Activated CD4-positive, alpha-beta T cell treated with anti-CD3 and anti-CD28 coated beads for 24 hours (primary cell): ENCODE measurements around the gene ADARB2.

Source experiments
- DNase-seq, 2 donors: peaks; one replicate each; pipeline ENCODE4 v3.0.0-alpha.2; 2020; ENCODE audit warnings: low read depth in 2 of 2

Gene ADARB2

DNA sequence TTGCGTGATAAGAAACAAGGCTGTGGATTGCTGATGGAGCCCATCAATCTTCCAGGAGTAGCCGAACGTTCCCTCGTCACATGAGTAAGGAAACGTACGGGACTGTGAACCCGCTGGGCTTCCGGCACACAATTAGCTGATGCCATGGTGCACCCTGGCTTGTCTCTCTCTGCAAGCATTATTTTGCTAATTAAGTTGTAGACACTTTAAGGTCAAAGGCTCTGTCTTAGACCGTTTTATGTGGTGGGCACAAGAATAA lies 50.9 kb downstream of the ADARB2 start:
- no peak for DNase-seq

DNA sequence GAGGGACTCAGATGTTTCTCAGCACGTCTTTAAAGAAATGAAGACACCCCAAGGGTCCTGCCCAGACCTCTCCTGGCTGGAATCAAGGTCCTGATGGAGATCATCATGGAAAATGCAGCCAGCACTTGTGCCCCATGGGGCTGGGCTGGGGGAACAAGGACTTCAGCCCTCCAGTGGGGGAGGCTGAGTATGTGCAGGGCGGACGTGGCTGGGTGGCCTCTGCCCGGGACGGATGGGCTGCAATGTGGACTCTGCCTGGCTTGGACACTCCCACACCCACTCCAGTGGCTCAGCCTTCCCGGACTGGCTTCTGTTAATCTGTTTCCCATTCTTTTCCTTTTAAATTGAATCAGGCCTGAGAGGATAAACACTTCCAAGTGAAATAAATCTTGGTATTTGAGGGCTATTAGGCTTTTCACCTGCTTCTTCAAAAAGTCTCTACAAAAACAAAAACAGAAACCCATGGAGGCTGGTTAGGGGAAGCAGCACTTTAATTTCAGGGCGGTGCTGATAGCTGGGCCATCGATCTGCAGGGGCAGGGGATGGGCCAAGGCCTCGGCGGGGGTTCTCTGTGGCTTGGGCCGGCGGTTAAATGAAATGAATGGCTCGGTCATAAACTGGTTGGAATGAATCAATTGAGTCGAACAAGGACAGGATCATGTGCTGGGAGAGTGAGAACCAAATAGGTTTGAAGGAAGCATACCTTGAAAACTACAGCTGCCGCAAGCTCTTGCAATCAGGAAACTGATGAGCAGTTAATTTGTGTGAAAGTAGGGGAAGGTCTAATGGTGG lies 51.4 kb downstream of the ADARB2 start:
- DNase-seq: no peak

DNA sequence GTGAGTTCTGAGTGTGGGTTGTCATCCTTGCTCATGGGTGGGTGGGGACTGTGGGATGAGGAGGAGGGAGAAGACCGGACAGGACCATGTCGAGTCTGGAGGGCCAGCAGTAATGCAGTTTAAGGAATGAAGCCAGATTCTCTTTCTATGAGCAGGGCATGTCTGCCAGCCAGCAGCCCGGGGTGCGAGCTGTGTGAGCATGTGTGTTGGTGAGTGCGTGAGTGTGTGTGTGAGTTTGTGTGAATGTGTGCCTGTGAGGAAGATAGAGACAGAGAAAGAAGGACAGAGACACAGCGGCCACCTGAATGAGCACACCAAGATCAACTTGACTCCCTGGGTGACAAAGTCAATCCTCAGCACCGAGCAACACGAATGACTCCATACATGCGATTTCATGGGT lies 52.3 kb downstream of the ADARB2 start:
- DNase-seq: no peak

DNA sequence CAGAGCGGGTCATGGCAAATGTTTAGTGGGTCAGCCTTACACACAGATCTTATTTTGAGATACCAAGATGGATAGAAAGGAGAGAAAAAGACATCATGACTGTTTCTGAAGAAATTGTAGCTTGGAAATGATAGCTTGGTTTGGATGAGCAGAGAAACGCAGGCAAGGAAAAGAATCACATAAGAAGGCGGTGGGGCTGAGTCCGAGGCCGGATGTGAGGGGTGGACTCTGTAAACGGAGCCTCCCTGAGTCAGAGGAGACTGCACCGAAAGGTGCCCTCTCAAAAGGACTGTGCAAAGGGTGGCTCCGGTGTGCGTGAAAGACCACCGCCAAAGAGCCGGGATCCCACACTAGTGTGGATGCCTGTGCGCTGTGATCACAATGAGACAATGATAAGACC lies 53.7 kb downstream of the ADARB2 start:
- DNase-seq: no peak

DNA sequence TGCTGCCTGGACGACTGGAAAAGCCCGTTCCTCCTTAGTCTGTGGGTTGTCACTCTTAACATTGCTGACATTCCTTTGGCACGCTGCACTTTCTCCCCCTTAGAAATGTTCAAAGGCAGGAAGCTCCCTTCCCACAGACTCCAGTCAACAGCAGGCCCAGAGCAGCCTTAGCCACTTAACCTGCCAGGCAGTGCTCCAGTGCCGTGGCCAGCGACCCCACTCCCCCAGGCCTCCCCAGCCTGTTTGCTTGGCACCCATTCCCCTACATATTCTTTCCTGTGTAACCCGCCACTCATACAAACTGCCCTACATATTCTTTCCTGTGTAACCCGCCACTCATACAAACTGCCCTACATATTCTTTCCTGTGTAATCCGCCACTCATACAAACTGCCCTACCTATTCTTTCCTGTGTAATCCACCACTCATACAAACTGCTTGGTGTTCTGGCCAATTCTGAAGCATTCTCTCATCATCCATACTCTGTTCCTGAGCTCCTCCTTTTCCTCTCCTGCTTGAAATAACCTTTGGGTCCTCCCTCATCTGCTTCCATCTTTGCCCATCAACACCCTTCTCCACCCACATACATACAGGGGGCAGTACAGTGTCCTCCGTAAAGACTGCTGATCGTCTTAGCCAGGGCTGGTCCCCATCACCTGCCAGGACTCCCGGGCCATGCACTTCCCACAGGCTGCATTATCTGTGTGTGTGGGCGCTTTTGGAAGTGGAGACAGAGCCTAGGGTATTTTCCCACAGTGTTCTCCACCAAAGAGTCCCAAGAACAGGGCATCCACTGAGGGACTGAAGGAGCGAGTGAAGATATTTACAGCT lies 57.3 kb downstream of the ADARB2 start:
- DNase-seq: no peak

DNA sequence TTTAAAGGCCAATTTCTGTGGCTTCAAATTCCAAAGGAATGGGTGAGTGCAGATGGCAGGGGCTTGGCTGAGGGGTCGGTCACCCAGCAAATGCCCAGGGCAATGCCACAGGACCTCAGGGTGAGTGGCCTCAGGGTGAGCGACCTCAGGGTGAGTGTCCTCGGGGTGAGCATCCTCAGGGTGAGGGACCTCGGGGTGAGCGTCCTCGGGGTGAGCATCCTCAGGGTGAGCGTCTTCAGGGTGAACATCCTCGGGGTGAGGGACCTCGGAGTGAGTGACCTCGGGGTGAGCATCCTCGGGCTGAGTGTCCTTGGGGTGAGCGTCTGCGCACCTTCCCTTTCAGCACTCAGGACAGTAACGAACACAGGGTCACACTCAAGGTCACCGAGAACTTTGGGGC lies 59.2 kb downstream of the ADARB2 start:
- DNase-seq: no peak

DNA sequence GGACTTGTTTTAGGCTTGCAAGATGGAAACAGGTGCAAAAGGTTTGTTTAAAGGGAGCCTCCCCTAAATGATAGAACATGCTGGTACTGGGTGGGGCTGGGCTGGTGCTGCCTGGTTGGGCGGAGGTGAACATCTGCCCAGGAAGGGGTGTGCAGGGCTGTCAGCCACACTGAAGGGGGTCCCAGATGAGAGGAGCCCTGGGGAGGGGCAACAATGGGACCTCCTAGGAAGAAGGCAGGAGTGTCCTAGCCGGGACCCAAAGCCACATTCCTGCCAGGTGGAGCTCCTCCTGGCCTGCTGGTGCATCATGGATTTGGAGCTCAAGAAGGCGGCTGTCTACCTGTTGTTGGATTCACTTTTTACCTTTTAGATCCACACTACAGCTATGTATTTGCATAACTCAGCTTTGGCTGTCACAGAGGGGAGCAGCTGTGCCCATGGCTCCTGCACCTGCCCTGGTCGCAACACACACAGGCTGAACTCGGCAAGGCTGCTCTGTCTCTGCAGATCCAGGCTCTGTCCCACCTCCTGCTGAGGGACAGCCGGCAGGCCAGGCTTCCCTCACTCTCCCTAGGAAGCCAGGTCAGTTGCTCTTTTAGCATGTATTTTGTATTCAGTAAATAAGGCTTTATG lies 59.9 kb downstream of the ADARB2 start:
- DNase-seq: no peak

DNA sequence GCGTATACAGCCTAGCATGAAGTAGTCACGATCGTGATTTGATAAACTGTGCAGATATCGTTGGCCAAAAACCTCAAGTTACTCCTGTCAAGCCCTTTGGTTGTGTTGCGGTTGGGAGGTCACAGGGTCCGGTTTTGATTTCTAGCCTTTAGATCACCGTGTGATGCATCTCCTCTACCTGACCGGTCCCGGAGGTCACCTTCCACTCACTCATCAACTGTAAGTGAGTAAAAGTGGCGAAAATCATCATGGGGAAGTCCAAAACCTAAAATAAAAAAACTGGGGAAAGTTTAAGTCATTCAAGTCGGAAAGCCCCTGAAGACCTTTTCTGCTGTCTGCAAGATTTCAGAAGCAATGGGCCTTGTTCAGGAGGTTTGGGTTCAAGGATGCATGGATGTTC lies 62.8 kb downstream of the ADARB2 start:
- DNase-seq: no peak

DNA sequence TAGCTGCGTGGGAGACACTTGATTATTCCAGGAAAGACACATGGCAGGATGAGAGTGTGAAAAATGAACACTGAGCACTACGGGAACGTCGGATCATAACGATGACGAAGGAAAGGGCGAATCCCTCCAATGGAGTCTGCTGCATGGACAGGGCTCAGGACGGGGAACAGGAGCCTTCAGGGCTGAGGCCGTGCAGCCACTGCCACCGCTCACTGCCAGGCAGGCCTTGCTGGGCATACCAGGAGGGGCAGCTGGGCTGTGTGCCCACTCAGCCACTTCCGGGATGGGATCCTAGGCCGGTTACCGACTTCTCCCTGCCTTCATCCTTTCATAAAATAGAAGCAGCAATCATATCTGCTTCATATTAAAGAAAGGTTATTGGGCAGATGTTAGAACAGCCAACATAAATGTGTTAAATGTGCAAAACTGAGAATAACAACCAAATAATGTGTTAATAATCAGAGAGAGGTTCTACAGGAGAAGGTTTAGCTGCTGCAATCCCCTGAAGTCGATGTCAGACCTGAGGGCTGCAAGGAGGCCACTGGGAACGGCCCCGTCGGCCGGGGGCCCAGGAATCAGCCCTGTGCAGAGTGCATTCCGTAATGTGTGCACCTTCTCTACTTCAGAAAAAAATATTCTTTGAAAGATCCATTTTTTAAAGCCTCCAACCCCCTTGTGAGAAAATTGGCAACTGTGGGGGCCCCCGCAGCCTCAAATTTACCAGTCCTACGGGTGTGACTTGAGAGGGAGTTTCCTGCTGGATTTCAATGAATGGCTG lies 63.6 kb downstream of the ADARB2 start:
- DNase-seq: no peak

DNA sequence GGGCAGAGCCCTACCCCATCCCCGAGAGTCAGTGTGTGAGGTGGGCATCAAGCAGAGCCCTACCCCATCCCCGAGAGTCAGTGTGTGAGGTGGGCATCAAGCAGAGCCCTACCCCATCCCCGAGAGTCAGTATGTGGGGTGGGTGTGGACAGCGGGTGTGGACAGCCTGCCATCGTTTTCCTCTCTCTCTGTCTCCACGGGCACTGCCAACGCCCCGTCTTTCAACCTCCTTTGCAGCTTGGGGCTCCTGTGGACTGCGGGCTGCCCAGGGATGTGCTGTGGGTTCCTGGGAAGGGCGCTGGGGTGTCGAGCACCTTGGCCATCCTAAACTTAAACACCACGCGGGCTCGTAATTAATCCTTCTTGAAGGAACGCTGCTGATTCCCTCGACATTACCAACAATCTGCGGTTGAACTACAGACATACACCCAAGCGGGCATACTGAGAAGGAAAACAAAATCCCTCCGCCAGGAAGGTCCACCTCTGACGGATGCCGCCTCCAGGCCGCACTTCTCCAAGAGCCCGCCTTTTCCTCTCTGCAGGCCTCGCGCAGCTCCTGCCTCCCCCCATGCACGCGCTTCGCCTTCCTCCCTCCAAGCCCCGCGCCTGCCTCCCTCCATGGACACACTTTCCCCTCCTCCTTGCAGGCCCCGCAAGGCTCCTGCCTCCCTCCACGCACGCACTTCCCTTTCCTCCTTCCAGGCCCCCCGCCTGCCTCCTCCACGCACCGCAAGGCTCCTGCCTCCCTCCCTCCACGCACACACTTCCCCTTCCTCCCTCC lies 65.1 kb downstream of the ADARB2 start:
- DNase-seq: no peak

DNA sequence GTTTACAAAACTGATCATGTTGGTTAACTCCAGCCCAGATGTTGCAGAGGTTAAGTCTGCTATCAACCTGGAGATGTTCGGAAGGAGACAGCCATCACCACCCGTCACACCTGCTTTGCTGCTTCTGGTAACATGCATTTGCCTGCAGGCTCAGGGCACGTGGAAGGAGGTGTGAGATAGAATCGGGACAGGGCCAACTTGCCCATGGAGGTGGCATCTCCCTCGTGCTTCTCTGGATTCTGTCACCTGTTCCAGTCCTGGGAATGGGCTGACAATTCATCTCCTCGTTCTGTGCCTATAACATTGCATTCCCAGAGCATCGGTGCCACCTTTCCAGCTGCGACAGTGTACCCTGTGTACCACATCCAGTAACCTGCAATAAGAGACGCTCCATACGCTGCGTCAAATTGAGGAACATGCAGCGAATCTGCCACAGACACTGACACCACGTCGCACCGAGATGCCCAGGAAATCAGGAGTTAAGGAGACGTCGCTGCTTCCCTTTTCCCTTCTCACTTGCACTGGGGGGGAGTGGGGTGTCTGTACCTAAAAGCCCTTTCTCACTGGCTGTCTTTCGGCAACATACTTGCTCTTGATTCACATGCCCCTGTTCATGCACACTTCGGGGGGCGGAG lies 65.8 kb downstream of the ADARB2 start:
- no peak for DNase-seq

DNA sequence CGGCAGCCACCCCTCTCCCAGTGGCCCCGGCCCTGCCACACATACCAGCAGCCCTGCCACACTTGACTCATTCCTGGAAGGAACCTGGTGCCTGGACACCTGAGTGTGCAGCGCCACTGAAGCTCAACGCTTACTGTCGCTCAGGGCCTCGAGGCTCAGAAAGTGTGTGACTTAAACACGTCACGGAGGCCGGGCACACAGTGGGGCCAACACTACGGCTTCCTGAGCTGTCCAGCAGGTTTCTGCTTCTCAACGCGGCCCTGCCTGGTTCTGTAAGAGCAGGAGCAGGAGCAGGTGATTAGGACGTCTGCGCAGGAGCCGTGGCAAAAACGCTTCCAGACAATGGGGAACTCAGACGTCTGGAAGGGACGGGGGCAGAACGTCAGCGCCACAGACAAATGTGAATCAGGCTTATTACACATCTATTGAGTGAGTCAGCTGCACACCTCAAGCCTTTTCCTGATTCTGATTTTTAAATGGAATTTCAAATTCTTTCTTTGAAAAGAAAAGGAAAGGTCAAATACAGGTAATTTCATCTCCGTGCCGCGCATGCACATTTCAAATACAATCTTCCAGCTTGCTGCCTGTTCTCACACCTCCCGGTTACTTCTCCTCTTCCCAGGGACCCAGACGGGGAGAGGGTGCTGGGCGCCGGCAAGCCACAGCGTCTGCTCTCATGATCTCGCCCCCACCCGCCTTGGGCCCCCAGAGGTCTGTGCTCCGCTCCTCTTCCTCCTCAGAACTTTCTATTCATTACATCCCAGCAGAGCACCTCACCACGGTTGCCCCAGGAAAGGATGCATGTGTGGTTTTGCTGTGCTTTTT lies 66.6 kb downstream of the ADARB2 start:
- no peak for DNase-seq

DNA sequence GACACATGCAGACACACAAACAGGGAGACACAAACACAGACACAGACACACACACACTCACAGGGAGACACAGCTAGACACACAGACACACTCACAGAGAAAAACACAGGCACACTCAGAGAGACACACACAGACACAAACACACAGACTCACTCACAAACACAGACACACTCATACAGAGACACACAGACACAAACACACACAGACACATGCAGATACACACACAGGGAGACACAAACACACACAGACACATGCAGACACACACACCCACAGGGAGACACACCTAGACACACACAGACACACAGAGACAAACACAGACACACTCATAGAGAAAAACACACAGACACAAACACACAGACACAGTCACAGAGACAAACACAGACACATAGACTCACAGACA lies 67.9 kb downstream of the ADARB2 start:
- DNase-seq: no peak

DNA sequence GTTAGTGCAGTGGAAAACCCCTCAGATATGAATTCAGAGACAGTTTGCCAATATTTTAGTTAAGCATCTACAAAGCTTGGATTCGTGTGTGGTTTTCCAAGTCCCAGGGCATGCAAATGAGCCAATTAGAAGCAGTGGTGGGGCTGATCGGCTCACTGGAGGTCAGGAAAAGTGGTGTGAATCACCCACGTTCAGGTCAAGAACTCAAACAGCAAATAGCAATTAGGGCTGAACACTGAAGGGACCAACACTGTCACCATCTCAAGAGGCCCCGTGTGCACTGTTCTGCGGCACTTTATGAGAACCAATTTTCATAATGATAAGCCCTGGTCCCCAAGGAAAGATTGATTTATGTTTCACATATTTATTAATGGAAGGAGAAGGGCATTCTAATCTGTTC lies 68.9 kb downstream of the ADARB2 start:
- no peak for DNase-seq

DNA sequence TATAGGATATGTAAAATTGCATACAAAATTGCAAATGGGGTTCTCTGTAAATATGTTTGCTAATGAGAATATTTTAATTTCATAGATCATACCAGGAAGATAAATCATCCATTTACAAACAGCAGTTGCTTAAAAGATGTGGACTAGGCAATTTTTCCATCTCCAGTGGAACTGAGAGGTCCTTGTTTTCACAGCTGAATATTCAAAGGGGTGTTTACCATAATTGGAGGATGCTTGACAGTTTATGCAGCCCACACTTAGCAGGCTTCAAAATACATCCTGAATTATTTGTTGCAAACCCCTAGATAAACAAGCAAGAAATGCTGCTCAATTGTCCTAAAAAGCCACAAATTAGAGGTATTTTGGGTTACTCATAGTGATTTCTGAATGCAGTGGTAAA lies 69.9 kb downstream of the ADARB2 start:
- no peak for DNase-seq

DNA sequence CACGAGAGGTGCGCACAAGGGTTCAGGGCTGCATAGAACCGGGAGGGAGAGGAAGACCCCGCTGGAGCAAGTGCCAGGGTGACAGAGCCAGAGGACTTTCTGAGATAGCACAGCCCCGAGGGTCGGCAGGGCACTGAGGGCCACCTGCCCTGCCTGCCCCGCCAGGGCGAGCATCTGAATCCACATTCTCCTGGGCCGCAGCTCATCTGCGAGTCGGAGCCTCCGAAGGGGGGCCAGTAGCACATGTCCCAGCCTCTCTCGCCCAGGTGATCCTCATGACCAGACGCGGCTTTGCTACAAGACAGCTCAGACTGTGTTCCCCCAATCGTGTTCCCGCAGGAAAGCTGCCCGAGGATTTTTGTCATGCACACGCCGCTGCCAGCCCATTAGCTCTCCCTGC lies 71.2 kb downstream of the ADARB2 start:
- DNase-seq: no peak

DNA sequence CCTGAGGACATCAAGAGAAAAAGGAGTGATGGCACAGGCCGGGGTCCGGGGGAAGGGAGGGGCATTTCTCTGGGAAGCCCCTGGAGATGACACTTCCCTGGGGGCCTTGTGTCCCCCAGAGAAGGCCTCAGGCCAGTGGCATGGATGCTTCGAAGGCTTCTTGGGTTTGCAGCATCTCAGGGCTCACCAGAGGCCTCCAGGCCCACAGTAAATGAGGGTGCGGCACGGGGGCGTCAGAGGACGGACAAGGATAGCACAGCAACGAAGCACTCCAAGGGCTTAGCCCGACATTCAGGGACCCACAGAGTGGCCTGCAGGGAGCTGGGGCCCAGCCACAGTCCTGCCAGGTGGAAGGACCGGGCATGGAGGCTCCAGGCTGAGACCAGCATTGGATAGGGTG lies 71.6 kb downstream of the ADARB2 start:
- DNase-seq: no peak

DNA sequence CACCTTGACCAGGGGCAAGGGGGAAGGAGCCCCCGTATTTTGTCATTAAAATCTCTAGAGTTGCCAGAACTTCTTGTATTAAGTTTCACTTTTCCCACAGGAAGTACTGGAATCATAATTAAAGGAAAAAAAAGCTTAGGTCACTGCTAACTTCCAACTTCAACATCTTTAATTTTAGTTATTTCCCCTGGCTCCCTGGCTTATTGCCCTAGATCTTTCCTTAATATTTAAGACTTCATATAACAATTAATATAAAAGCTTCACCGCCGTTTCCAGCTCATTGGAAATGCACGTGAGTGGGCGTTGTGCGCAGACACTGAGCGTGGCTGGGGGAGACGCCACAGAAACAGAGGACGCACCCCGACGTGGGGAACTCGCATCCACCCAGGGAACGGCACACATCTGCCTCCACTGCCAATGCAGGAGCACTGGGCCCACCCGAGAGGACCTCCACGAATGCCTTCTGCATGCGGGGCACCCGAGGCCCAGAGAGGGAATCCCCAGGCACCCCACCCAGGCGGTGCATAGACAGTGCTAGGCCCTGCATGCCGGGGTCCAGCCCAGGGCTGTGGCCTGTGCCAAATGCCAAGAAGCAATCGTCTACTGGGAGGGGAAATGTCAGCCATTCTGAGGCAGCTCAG lies 72.2 kb downstream of the ADARB2 start:
- no peak for DNase-seq

DNA sequence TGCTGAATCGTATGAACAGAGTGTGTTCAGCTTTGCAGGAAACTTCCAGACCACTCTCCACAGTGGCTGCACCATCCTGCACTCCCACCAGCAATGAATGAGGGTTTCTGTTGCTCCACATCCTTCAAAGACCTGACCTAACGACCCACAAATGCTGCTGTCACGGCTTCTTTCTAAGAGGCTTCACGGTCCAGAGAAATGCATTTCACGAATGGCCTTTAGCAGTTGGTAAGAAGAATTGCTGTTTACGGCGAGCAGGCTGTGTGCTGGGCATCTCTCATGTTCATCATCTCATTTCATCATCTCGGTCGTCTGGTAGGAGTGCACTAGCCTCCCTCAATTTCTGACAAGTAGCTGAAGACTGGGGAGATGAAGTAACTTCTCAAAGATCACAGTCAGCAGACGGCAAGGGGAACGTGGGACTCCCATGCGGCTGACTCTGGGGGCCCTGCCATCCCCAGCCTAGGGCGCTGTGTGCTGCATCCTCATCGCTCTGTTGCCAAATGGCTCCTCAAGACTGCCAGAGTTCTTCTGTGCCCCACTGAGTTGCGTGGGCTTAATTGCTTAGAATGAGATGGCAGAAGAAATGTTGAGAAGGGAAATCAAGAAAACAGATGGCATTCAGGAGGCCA lies 72.9 kb downstream of the ADARB2 start:
- DNase-seq: no peak
